GM18867 (cell line): Measurements from ENCODE around the gene NFATC2.
A peak's percentile ranks its signal among the peaks of the same experiment; 100 is the strongest.
"Not testable (repeated sequence)": the region's sequence is repeated elsewhere in the genome, so short reads cannot be mapped to it uniquely, and the experiment has no call there.

Experiments
- ATAC-seq: cut with Tn5 transposase; IDR thresholded peaks from one replicate; pipeline ENCODE4 v1.9.1; 2021; ENCODE audit warnings: mild to moderate bottlenecking, moderate library complexity; ENCODE audit not compliant: unreplicated experiment

The NFATC2 gene

GRCh38 chr20:51541189-51542032 is 1.1 kb downstream of the NFATC2 start:
- peak; percentile 44 for ATAC-seq

- no peak for ATAC-seq
These were observed 1.9 kb downstream of the NFATC2 start for GRCh38 chr20:51540580-51540979.

- ATAC-seq: not testable (repeated sequence)
These were observed 2.4 kb downstream of the NFATC2 start for GRCh38 chr20:51540074-51540473.

GRCh38 chr20:51536116-51537069 is 6.1 kb downstream of the NFATC2 start:
- no peak for ATAC-seq

- ATAC-seq: no peak
These were observed 6.8 kb downstream of the NFATC2 start for GRCh38 chr20:51535674-51536073.

GRCh38 chr20:51535075-51535386 is 7.5 kb downstream of the NFATC2 start:
- ATAC-seq: no peak

- no peak for ATAC-seq
These were observed 9.0 kb downstream of the NFATC2 start for GRCh38 chr20:51533291-51534172.

- no peak for ATAC-seq
These were observed 9.8 kb downstream of the NFATC2 start for GRCh38 chr20:51532577-51533191.

GRCh38 chr20:51531712-51532456 is 10.6 kb downstream of the NFATC2 start:
- ATAC-seq: no peak

- ATAC-seq: peak; percentile 58
These were observed 11.3 kb downstream of the NFATC2 start for GRCh38 chr20:51531141-51531710.

- ATAC-seq: no peak
These were observed 12.8 kb downstream of the NFATC2 start for GRCh38 chr20:51529758-51530157.

- no peak for ATAC-seq
These were observed 13.3 kb downstream of the NFATC2 start for GRCh38 chr20:51529081-51529681.

- ATAC-seq: no peak
These were observed 14.1 kb downstream of the NFATC2 start for GRCh38 chr20:51528263-51529027.

- ATAC-seq: no peak
These were observed 15.8 kb downstream of the NFATC2 start for GRCh38 chr20:51526754-51527153.

GRCh38 chr20:51526106-51526470 is 16.4 kb downstream of the NFATC2 start:
- no peak for ATAC-seq

GRCh38 chr20:51525241-51526105 is 17.0 kb downstream of the NFATC2 start:
- ATAC-seq: no peak

GRCh38 chr20:51523276-51524013 is 19.1 kb downstream of the NFATC2 start:
- ATAC-seq: no peak
